Activated CD4-positive, alpha-beta T cell treated with anti-CD3 and anti-CD28 coated beads, Interleukin-2, amount 10 ng/mL, durations not matched to agents 24 days and 14 days (primary cell): ENCODE data around the gene PPP1R18. TPM values are rescaled to one million over a fixed set of nuclear protein-coding genes. Genes with fewer than 3 reads are reported as not detected.

Experiments
- total RNA-seq: library from RNA; stranded (reverse); gene quantifications from 2 replicates; pipeline ENCODE4 v1.2.3, GENCODE V29; 2022

PPP1R18 gene
- total RNA-seq, 1 donor from 2014 or later: 169 TPM

Other genes with a start within 250 kb of the PPP1R18 start
- 484 and 488 TPM in 2 replicates for gene HLA-E, start 197.1 kb downstream of the PPP1R18 start, total RNA-seq
- gene GNL1, start 130.2 kb downstream of the PPP1R18 start, total RNA-seq: 80.9 and 93.0 TPM in 2 replicates
- 38.2 and 39.7 TPM in 2 replicates for gene PRR3, start 129.3 kb downstream of the PPP1R18 start, total RNA-seq
- gene ABCF1, start 115.2 kb downstream of the PPP1R18 start, total RNA-seq: 123 and 125 TPM in 2 replicates
- 106 and 107 TPM in 2 replicates for gene PPP1R10, start 69.4 kb downstream of the PPP1R18 start, total RNA-seq
- 79.4 and 83.6 TPM in 2 replicates for gene MRPS18B, start 68.8 kb downstream of the PPP1R18 start, total RNA-seq
- gene ATAT1, start 59.8 kb downstream of the PPP1R18 start, total RNA-seq: 11.4 and 14.4 TPM in 2 replicates
- gene C6orf136, start 39.5 kb downstream of the PPP1R18 start, total RNA-seq: 28.9 and 39.4 TPM in 2 replicates
- 53.4 and 56.7 TPM in 2 replicates for gene DHX16, start 13.6 kb downstream of the PPP1R18 start, total RNA-seq
- 20.2 and 20.5 TPM in 2 replicates for gene NRM, start 4.3 kb upstream of the PPP1R18 start, total RNA-seq
- gene MDC1, start 30.6 kb upstream of the PPP1R18 start, total RNA-seq: 93.9 and 97.2 TPM in 2 replicates
- gene TUBB, start 33.7 kb upstream of the PPP1R18 start, total RNA-seq: 1,084 and 1,089 TPM in 2 replicates
- 239 and 260 TPM in 2 replicates for gene FLOT1, start 56.0 kb upstream of the PPP1R18 start, total RNA-seq
- gene IER3, start 57.9 kb upstream of the PPP1R18 start, total RNA-seq: 512 and 516 TPM in 2 replicates
- 18.8 and 22.9 TPM in 2 replicates for gene DDR1, start 197.9 kb upstream of the PPP1R18 start, total RNA-seq
- 58.7 and 60.3 TPM in 2 replicates for gene GTF2H4, start 221.6 kb upstream of the PPP1R18 start, total RNA-seq
- gene VARS2, start 227.6 kb upstream of the PPP1R18 start, total RNA-seq: 74.8 and 84.2 TPM in 2 replicates
- not detected in 2 replicates for gene SFTA2, start 245.5 kb upstream of the PPP1R18 start, total RNA-seq